ENCODE results near the gene CACTIN. TPM values are rescaled to one million over a fixed set of nuclear protein-coding genes. Genes with fewer than 3 reads are reported as not detected.

CACTIN gene
- total RNA-seq, 2 experiments from 2014 or later, result 25.8 to 25.9 TPM

GRCh38 chr19:3653081-3653795 lies 26.6 kb upstream of the CACTIN start:
- Mint-ChIP-seq H3K27ac (no peak overlapping the region), H3K9me3 (no peaks in the 10 kb centered on the region), H3K4me3 (no peak overlapping the region), H3K4me1 (ENCODE audit: low read depth) (no peaks in the 10 kb centered on the region), H3K27me3 (no peaks in the 10 kb centered on the region), H3K36me3 (ENCODE audit: low read depth) (peaks cover 12% of the 10 kb centered on the region)
- DNase-seq (no peak), ATAC-seq (ENCODE audit: poor library complexity) (no peak)
- POLR2A ChIA-PET, result no interaction called here
- no peak overlapping the region for H3K4me3 ChIP-seq (ENCODE audit: low read length)
- intact Hi-C loops (cut with DNase I, micrococcal nuclease), result no loop called here
- TF ChIP-seq CTCF (IDR thresholded peaks at IDR 0.05), result no peak
- H3K27me3 ChIP-seq (ENCODE audit: control insufficient read depth in 1 of 2, insufficient read depth in 2 of 2, low read length in 2 of 2), result no peaks in the 10 kb centered on the region
- H3K36me3 ChIP-seq (ENCODE audit: insufficient read depth, low read length), result peaks cover 51% of the 10 kb centered on the region
- H3K27ac ChIP-seq (ENCODE audit: low read depth in 1 of 2, low read length in 2 of 2), result no peak overlapping the region
- H3K9me3 ChIP-seq (ENCODE audit: control insufficient read depth in 1 of 2, insufficient read depth in 1 of 2, low read length in 2 of 2), result peaks cover 0 to 8% of the 10 kb centered on the region in 2 experiments
- CTCF ChIA-PET, result no interaction called here
- H3K4me1 ChIP-seq (ENCODE audit: insufficient read depth, low read length), result no peaks in the 10 kb centered on the region

- H3K9me3 ChIP-seq (ENCODE audit: control insufficient read depth in 1 of 2, insufficient read depth in 1 of 2, low read length in 2 of 2), result peaks cover 0 to 6% of the 10 kb centered on the region in 2 experiments
- no peak overlapping the region for H3K4me3 ChIP-seq (ENCODE audit: low read length)
- TF ChIP-seq CTCF (IDR thresholded peaks at IDR 0.05), result no peak
- H3K27ac Mint-ChIP-seq, result no peak overlapping the region
- no peaks in the 10 kb centered on the region for H3K9me3 Mint-ChIP-seq
- H3K4me1 ChIP-seq (ENCODE audit: insufficient read depth, low read length), result no peaks in the 10 kb centered on the region
- H3K4me1 Mint-ChIP-seq (ENCODE audit: low read depth), result no peaks in the 10 kb centered on the region
- CTCF ChIA-PET, result no interaction called here
- POLR2A ChIA-PET, result no interaction called here
- H3K27me3 Mint-ChIP-seq, result no peaks in the 10 kb centered on the region
- no peak overlapping the region for H3K27ac ChIP-seq (ENCODE audit: low read depth in 1 of 2, low read length in 2 of 2)
- no peaks in the 10 kb centered on the region for H3K27me3 ChIP-seq (ENCODE audit: control insufficient read depth in 1 of 2, insufficient read depth in 2 of 2, low read length in 2 of 2)
- DNase-seq (no peak), ATAC-seq (ENCODE audit: poor library complexity) (no peak)
- H3K36me3 Mint-ChIP-seq (ENCODE audit: low read depth), result peaks cover 5% of the 10 kb centered on the region
- peaks cover 46% of the 10 kb centered on the region for H3K36me3 ChIP-seq (ENCODE audit: insufficient read depth, low read length)
- no peak overlapping the region for H3K4me3 Mint-ChIP-seq
- intact Hi-C loops (cut with DNase I, micrococcal nuclease), result no loop called here
Measured at GRCh38 chr19:3652422-3652821, 25.8 kb upstream of the CACTIN start.

- H3K4me3 Mint-ChIP-seq, result no peak overlapping the region
- CTCF ChIA-PET, result no interaction called here
- no peaks in the 10 kb centered on the region for H3K4me1 Mint-ChIP-seq (ENCODE audit: low read depth)
- POLR2A ChIA-PET, result no interaction called here
- ATAC-seq (ENCODE audit: poor library complexity), result no peak
- Histone ChIP-seq H3K4me3 (ENCODE audit: low read length) (no peak overlapping the region), H3K27me3 (ENCODE audit: control insufficient read depth in 1 of 2, insufficient read depth in 2 of 2, low read length in 2 of 2) (no peaks in the 10 kb centered on the region), H3K36me3 (ENCODE audit: insufficient read depth, low read length) (peaks cover 39% of the 10 kb centered on the region), H3K27ac (ENCODE audit: low read depth in 1 of 2, low read length in 2 of 2) (no peak overlapping the region), H3K9me3 (ENCODE audit: control insufficient read depth in 1 of 2, insufficient read depth in 1 of 2, low read length in 2 of 2) (no peaks in the 10 kb centered on the region), H3K4me1 (ENCODE audit: insufficient read depth, low read length) (no peaks in the 10 kb centered on the region)
- DNase-seq, result no peak
- no peaks in the 10 kb centered on the region for H3K9me3 Mint-ChIP-seq
- no peak overlapping the region for H3K27ac Mint-ChIP-seq
- no peaks in the 10 kb centered on the region for H3K27me3 Mint-ChIP-seq
- no peaks in the 10 kb centered on the region for H3K36me3 Mint-ChIP-seq (ENCODE audit: low read depth)
- no peak for TF ChIP-seq CTCF (IDR thresholded peaks at IDR 0.05)
- intact Hi-C loops (cut with DNase I, micrococcal nuclease), result no loop called here
Measured at GRCh38 chr19:3651684-3652083, 25.1 kb upstream of the CACTIN start.
